IPS-20b (cell line): Measurements from ENCODE around the gene ANKRD44.
"Not testable (repeated sequence)": the region's sequence is repeated elsewhere in the genome, so short reads cannot be mapped to it uniquely, and the experiment has no call there.

Source experiments
- H3K27ac ChIP-seq: one replicate; pipeline ENCODE4 v1.5.1; 2013; ENCODE audit warnings: low read length
- H3K27me3 ChIP-seq: 2 replicates; pipeline ENCODE4 v1.6.1; 2013; ENCODE audit warnings: mild to moderate bottlenecking, low read length, inconsistent platforms; ENCODE audit not compliant: insufficient read depth
- H3K36me3 ChIP-seq: 2 replicates; pipeline ENCODE4 v1.6.1; 2013; ENCODE audit warnings: low read depth, mild to moderate bottlenecking, inconsistent platforms, low read length, moderate library complexity; ENCODE audit not compliant: insufficient read depth
- H3K4me1 ChIP-seq: 2 replicates; pipeline ENCODE4 v1.6.1; 2013; ENCODE audit warnings: mild to moderate bottlenecking, control low read depth, inconsistent platforms, low read length, moderate library complexity; ENCODE audit not compliant: insufficient read depth
- H3K4me3 ChIP-seq: 2 replicates; pipeline ENCODE4 v1.5.1; 2013; ENCODE audit warnings: mild to moderate bottlenecking, low read length, inconsistent platforms
- H3K9ac ChIP-seq: 2 replicates; pipeline ENCODE4 v1.6.1; 2013; ENCODE audit warnings: low read depth, mild to moderate bottlenecking, inconsistent platforms, low read length, moderate library complexity
- H3K9me3 ChIP-seq: 2 replicates; pipeline ENCODE4 v1.6.1; 2013; ENCODE audit warnings: mild to moderate bottlenecking, low read depth, low read length, inconsistent platforms; ENCODE audit not compliant: insufficient read depth

Gene ANKRD44

GRCh38 chr2:197071790-197072436 lies 238.7 kb downstream of the ANKRD44 start:
- Histone ChIP-seq H3K4me3 (no peak overlapping the region), H3K4me1 (no peaks in the 10 kb centered on the region), H3K9ac (no peak overlapping the region), H3K9me3 (no peaks in the 10 kb centered on the region), H3K27ac (no peak overlapping the region), H3K27me3 (no peaks in the 10 kb centered on the region), H3K36me3 (no peaks in the 10 kb centered on the region)

- Histone ChIP-seq H3K4me3 (no peak overlapping the region), H3K9me3 (no peaks in the 10 kb centered on the region), H3K9ac (no peak overlapping the region), H3K27ac (no peak overlapping the region), H3K36me3 (no peaks in the 10 kb centered on the region), H3K4me1 (no peaks in the 10 kb centered on the region), H3K27me3 (no peaks in the 10 kb centered on the region)
These were observed 239.4 kb downstream of the ANKRD44 start for GRCh38 chr2:197071213-197071612.

- Histone ChIP-seq H3K4me1 (no peaks in the 10 kb centered on the region), H3K27ac (no peak overlapping the region), H3K9ac (no peak overlapping the region)
These were observed 240.6 kb downstream of the ANKRD44 start for GRCh38 chr2:197069958-197070357.

DNA sequence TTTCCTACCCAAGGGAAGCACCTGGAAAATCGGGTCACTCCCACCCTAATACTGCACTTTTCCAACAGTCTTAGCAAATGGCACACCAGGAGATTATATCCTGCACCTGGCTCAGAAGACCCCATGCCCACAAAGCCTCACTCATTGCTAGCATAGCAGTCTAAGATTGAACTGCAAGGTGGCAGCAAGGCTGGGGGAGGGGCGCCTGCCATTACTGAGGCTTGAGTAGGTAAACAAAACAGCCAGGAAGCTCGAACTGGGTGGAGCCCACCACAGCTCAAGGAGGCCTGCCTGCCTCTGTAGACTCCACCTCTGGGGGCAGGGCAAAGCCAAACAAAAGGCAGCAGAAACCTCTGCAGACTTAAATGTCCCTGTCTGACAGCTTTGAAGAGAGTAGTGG lies 248.0 kb downstream of the ANKRD44 start:
- H3K36me3 ChIP-seq, H3K27ac ChIP-seq, H3K9me3 ChIP-seq, H3K4me1 ChIP-seq, H3K9ac ChIP-seq, H3K4me3 ChIP-seq, H3K27me3 ChIP-seq: not testable (repeated sequence)

More at GRCh38 chr2:197069958-197070357, 240.6 kb downstream of the ANKRD44 start:
- Histone ChIP-seq H3K4me3 (no peak overlapping the region), H3K9me3 (no peaks in the 10 kb centered on the region), H3K27me3 (no peaks in the 10 kb centered on the region), H3K36me3 (no peaks in the 10 kb centered on the region)

GRCh38 chr2:197059477-197059876 lies 251.1 kb downstream of the ANKRD44 start:
- H3K27ac ChIP-seq, result no peak overlapping the region
- no peak overlapping the region for H3K4me3 ChIP-seq
- peaks cover 23% of the 10 kb centered on the region for H3K9me3 ChIP-seq
- no peaks in the 10 kb centered on the region for H3K4me1 ChIP-seq
- H3K27me3 ChIP-seq, result no peaks in the 10 kb centered on the region
- H3K36me3 ChIP-seq, result no peaks in the 10 kb centered on the region
- H3K9ac ChIP-seq, result no peak overlapping the region

GRCh38 chr2:197058777-197059300 lies 251.7 kb downstream of the ANKRD44 start:
- Histone ChIP-seq H3K27ac (no peak overlapping the region), H3K27me3 (no peaks in the 10 kb centered on the region), H3K4me1 (no peaks in the 10 kb centered on the region), H3K9ac (no peak overlapping the region), H3K36me3 (no peaks in the 10 kb centered on the region), H3K4me3 (no peak overlapping the region), H3K9me3 (peaks cover 28% of the 10 kb centered on the region)

DNA sequence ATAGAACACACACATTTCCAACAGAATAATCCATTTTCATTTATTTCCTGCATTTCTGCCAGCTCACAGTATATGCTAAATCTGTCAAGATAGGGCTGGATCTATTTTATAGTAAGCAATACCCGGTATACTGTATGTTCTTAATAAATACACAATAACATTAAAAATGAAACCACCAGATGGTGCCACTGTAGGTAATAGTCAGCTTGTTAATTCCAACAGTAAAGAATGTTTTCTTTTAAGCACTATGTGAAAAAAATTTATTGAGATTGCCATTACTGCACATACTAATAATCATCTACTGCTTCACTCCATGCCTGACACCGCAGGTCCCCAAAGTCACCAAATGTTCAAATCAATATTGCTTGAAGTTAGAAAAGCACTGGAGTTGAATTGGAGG lies 252.6 kb downstream of the ANKRD44 start:
- no peaks in the 10 kb centered on the region for H3K4me1 ChIP-seq
- H3K27ac ChIP-seq, result no peak overlapping the region
- H3K9me3 ChIP-seq, result peaks cover 28% of the 10 kb centered on the region
- no peak overlapping the region for H3K4me3 ChIP-seq
- H3K9ac ChIP-seq, result no peak overlapping the region
- H3K27me3 ChIP-seq, result no peaks in the 10 kb centered on the region
- H3K36me3 ChIP-seq, result no peaks in the 10 kb centered on the region

DNA sequence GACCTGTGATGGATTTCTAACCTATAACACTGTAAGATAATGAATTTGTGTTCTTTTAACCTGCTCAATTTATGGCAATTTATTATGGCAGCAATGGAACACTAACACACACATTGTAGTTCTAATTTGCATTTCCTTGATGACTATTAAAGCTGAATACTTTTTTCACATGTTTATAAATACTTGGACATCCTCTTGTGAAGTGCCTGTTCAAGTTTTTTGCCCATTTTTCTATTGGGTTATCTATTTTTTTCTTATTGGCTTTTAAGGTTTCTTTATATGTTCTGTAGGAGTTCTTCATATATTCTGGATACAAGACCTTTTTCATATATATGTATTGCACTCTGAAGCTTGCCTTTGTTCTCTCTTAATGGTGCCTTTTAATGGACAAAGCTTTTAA lies 255.5 kb downstream of the ANKRD44 start:
- H3K4me1 ChIP-seq, result no peaks in the 10 kb centered on the region
- H3K36me3 ChIP-seq, result no peaks in the 10 kb centered on the region
- H3K4me3 ChIP-seq, result no peak overlapping the region
- no peaks in the 10 kb centered on the region for H3K27me3 ChIP-seq
- no peak overlapping the region for H3K27ac ChIP-seq
- peaks cover 19% of the 10 kb centered on the region for H3K9me3 ChIP-seq
- no peak overlapping the region for H3K9ac ChIP-seq

DNA sequence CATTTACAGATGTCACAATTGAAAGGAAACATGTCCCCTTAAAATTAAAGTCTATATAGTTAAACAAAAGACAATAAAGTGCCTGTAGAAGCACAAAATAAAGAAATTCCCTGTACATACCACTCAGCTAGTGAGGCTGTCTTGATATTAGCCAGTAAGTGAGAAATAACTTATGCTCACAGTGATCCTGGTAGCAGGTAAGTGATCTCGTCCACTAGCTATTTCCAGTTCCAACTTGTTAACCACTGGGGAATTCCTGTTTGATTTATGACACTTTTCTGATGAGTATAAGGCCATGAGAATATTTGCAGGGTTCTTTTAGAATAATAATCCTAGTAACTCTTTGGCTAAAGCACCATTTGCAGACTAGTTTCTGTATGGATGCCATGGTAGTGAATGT lies 256.1 kb downstream of the ANKRD44 start:
- H3K9ac ChIP-seq, result no peak overlapping the region

GRCh38 chr2:197052356-197052755 lies 258.2 kb downstream of the ANKRD44 start:
- Histone ChIP-seq H3K9ac (no peak overlapping the region), H3K27me3 (no peaks in the 10 kb centered on the region), H3K36me3 (no peaks in the 10 kb centered on the region), H3K4me1 (no peaks in the 10 kb centered on the region), H3K27ac (no peak overlapping the region), H3K9me3 (peaks cover 19% of the 10 kb centered on the region), H3K4me3 (no peak overlapping the region)

More for the DNA sequence above, 256.1 kb downstream of the ANKRD44 start:
- Histone ChIP-seq H3K9me3 (peaks cover 19% of the 10 kb centered on the region), H3K36me3 (no peaks in the 10 kb centered on the region), H3K27ac (no peak overlapping the region), H3K4me3 (no peak overlapping the region), H3K27me3 (no peaks in the 10 kb centered on the region), H3K4me1 (no peaks in the 10 kb centered on the region)

- Histone ChIP-seq H3K4me1 (no peaks in the 10 kb centered on the region), H3K27ac (no peak overlapping the region), H3K36me3 (no peaks in the 10 kb centered on the region), H3K4me3 (no peak overlapping the region), H3K9ac (no peak overlapping the region), H3K9me3 (no peaks in the 10 kb centered on the region), H3K27me3 (no peaks in the 10 kb centered on the region)
These were observed 265.5 kb downstream of the ANKRD44 start for GRCh38 chr2:197045115-197045514.

DNA sequence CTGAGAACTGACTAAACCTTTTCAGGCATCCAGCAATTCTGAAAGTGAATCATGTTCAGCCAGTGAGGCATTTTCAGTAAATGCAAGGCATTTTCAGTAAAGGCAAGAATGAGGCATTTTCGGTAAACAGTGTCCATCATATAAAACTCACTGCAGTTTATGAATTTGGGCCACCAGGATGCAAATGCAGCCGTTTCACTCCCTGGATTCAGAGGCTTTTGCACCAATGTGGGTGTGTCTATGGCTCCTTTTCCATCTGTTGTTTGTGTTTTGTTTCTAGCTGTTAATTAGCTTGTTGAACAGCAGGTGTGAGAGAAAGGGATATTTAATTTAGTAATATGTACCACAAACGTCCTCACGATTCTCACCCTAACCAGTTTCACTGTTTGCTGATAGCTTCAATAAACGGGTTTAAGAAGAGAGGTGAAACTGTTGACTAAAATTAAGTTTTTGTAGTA lies 267.8 kb downstream of the ANKRD44 start:
- no peak overlapping the region for H3K27ac ChIP-seq
- no peak overlapping the region for H3K4me3 ChIP-seq
- H3K9me3 ChIP-seq, result no peaks in the 10 kb centered on the region
- no peaks in the 10 kb centered on the region for H3K36me3 ChIP-seq
- H3K4me1 ChIP-seq, result no peaks in the 10 kb centered on the region
- no peaks in the 10 kb centered on the region for H3K27me3 ChIP-seq
- no peak overlapping the region for H3K9ac ChIP-seq
